T-helper 2 cell treated with Interferon-gamma antibody and Interleukin-4, amounts not matched to agents 5 μg/mL and 100 μg/mL, for 36 hours (primary cell): Measurements from ENCODE around the gene WDR47.

ENCODE experiments used
- DNase-seq: peaks from one replicate; pipeline ENCODE4 v3.0.0; 2021; ENCODE audit warnings: low spot score
- H3K27ac Mint-ChIP-seq: one replicate; pipeline ENCODE4 v1.8.0; 2021; ENCODE audit warnings: mild to moderate bottlenecking, mixed read lengths
- H3K27me3 Mint-ChIP-seq: one replicate; pipeline ENCODE4 v1.8.0; 2021; ENCODE audit warnings: low read depth, mixed read lengths
- H3K36me3 Mint-ChIP-seq: one replicate; pipeline ENCODE4 v1.8.0; 2021; ENCODE audit warnings: low read depth, mixed read lengths
- H3K4me1 Mint-ChIP-seq: one replicate; pipeline ENCODE4 v1.8.0; 2021; ENCODE audit warnings: low read depth, mixed read lengths
- H3K4me3 Mint-ChIP-seq: one replicate; pipeline ENCODE4 v1.8.0; 2022; ENCODE audit warnings: mild to moderate bottlenecking, moderate library complexity, mixed read lengths
- H3K9me3 Mint-ChIP-seq: one replicate; pipeline ENCODE4 v1.8.0; 2021; ENCODE audit warnings: mixed read lengths

Gene WDR47

GRCh38 chr1:109041621-109042468, at the start of gene WDR47:
Gene WDR47, minus strand, starts transcription at chr1:109042102. Its CDS starts 18,590 bp downstream, at chr1:109023512.
- Mint-ChIP-seq H3K4me3 (peak within 1 kb of the TSS; percentile 88), H3K27ac (peak within 1 kb of the TSS; percentile 92), H3K36me3 (no peaks in the 10 kb centered on the region), H3K4me1 (peaks cover 11% of the 10 kb centered on the region), H3K27me3 (peaks cover 5% of the 10 kb centered on the region), H3K9me3 (no peaks in the 10 kb centered on the region)
- peak; percentile 96 for DNase-seq

DNA sequence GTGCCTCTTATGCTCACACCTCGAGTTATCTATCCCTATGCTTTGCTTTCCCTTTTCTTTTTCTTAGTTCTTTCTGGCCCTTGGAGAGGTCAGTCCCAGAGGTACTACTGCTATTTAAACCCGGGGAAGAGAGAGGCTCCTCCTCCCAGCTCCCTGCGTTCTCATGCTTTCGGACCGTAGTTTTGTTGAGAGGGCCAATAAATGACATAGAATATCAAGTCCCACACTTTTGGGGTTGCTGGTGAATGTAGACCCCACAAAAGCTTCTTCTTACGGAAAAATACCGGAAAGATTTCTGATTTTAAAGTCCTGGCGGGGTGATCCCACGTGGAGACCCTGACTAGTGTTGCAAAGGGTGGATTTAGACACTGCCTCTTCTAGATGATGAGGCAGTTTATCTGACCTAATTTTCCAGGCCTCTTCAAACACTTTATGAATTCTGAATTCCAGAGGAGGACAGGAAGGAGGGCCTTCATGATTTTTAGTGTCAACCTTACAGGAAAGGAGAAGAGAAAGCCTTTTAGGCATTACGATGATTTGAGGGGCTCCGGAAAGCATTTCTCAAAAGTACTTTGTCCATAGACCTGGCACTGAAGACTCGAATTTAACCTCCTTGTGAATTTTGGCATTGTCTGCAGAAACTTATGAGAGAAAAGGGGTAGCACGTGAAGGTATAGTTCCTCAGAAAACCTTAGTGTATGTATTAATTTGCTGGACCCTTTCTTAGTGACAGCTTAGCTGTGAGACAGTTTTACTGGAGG, 49.4 kb upstream of the WDR47 start:
- Mint-ChIP-seq H3K4me1 (peaks cover 28% of the 10 kb centered on the region), H3K27ac (peak overlapping the region; percentile 97), H3K9me3 (no peaks in the 10 kb centered on the region), H3K4me3 (peak overlapping the region; percentile 92), H3K36me3 (peaks cover 24% of the 10 kb centered on the region), H3K27me3 (no peaks in the 10 kb centered on the region)
- peak; percentile 40 for DNase-seq

DNA sequence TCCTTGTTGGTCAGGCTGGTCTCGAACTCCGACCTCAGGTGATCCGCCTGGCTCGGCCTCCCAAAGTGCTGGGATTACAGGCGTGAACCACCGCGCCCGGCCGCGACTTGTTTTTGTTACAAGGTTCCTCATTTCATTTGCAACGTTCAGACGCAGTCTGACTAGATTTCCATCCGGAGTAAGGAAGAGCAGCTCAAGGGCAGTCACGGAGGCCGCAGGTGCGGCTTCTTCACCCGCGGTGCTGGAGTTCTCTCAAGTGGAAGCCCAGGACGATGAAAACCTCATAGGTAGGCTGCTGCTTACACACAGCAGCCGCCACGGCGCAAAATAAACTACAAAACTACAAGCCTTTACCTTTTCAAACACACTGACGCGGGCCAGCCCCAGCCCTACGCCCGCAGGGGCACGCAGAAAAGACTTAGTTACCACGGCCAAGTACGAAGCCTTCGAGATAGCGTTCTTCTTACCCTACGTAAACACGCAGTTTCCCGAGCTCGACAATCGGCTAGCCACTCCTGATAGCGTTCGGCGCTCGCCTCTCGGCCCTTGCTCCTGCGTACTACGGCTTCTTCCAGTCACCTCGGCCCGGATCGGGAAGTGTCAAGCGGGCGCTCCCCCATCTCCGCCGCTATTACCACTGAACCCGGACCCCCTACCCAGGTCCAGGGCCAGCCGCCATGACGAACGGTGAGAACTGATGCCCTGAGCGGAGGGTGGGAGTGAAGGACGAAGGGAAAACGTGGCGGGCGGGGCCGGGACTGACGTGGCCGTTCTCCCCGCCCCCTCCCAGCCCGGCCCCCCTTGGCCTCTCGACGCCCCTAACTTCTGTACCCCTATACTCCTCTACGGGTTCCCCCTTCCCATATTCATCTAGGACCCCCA, 48.5 kb upstream of the WDR47 start, which contains the start of gene TMEM167B:
TSS of gene TMEM167B (plus strand) at position 569 of the 882 bp plus-strand sequence. CDS start at position 678, 109 bp downstream.
- DNase-seq = peak; percentile 89
- Mint-ChIP-seq H3K4me3 (peak within 1 kb of the TSS; percentile 92), H3K27me3 (no peaks in the 10 kb centered on the region), H3K9me3 (no peaks in the 10 kb centered on the region), H3K4me1 (peaks cover 28% of the 10 kb centered on the region), H3K27ac (peak within 1 kb of the TSS; percentile 97), H3K36me3 (peaks cover 24% of the 10 kb centered on the region)

DNA sequence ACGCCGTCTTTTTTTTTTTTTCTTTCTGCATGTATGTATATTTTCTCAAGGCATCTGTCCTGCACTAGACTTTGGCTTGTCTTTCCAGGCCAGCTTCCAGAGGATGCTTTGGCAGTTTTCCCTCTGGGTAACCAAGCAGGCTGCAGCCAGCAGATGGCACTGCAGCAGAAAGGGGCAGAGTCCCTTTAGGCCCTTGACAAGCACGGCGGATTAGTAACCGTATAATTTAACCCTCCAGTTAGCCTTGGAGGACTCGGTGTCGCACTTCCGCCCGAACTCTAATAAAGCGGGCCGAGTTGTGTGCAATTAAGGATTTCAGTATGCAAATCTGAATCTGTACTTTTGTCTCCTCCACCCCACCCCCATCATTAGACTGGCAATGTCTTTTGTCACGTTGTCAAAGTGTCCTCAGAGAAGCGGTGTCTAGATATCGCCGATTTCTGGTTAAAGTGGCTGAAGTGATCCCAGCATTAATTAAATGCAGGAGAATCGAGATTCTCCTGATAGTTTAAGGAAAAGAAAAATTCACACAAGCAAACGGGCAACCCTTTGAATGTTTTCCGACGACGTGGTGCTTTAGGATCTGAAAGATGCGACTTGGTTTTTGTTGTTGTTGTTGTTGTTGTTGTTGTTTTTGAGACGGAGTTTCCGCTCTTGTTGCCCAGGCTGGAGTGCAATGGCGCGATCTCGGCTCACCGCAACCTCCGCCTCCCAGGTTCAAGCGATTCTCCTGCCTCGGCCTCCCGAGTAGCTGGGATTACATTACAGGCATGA, 47.5 kb upstream of the WDR47 start:
- H3K4me3 Mint-ChIP-seq = peak overlapping the region; percentile 92
- H3K27me3 Mint-ChIP-seq = no peaks in the 10 kb centered on the region
- peaks cover 28% of the 10 kb centered on the region for H3K4me1 Mint-ChIP-seq
- DNase-seq = peak; percentile 36
- peak overlapping the region; percentile 97 for H3K27ac Mint-ChIP-seq
- H3K9me3 Mint-ChIP-seq = no peaks in the 10 kb centered on the region
- H3K36me3 Mint-ChIP-seq = peaks cover 17% of the 10 kb centered on the region

- H3K4me1 Mint-ChIP-seq = peaks cover 7% of the 10 kb centered on the region
- no peaks in the 10 kb centered on the region for H3K36me3 Mint-ChIP-seq
- H3K27me3 Mint-ChIP-seq = no peaks in the 10 kb centered on the region
- H3K27ac Mint-ChIP-seq = no peak overlapping the region
- H3K4me3 Mint-ChIP-seq = no peak overlapping the region
- no peaks in the 10 kb centered on the region for H3K9me3 Mint-ChIP-seq
- DNase-seq = no peak
Observed at GRCh38 chr1:109084563-109085517, 42.9 kb upstream of the WDR47 start.

GRCh38 chr1:109083923-109084322, 42.0 kb upstream of the WDR47 start:
- Mint-ChIP-seq H3K36me3 (no peaks in the 10 kb centered on the region), H3K9me3 (no peaks in the 10 kb centered on the region), H3K27me3 (no peaks in the 10 kb centered on the region), H3K4me3 (no peak overlapping the region), H3K4me1 (peaks cover under 1% of the 10 kb centered on the region), H3K27ac (no peak overlapping the region)
- DNase-seq = no peak

DNA sequence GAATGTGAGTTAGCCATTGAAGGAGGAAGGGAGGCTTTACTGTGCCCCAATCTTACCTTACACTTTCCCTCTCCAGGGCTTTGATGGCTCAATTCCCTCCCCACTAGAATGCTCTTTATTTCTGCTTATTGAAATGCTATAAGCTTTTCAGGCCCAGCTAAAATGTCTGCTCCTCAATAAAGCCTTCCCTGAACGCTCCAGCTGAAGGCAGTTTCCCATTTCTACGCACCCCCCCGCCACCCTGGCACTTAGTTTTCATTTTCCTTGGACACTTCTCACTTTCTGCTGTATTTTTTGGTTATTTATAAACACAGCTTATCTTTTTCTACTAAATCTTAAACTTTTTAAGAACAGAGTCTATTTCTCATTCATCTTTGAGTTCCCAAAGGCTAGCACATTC, 41.6 kb upstream of the WDR47 start:
- DNase-seq = no peak
- H3K36me3 Mint-ChIP-seq = no peaks in the 10 kb centered on the region
- no peaks in the 10 kb centered on the region for H3K9me3 Mint-ChIP-seq
- no peaks in the 10 kb centered on the region for H3K27me3 Mint-ChIP-seq
- H3K4me3 Mint-ChIP-seq = no peak overlapping the region
- H3K27ac Mint-ChIP-seq = no peak overlapping the region
- H3K4me1 Mint-ChIP-seq = no peaks in the 10 kb centered on the region

GRCh38 chr1:109080441-109081082, 38.7 kb upstream of the WDR47 start:
- peaks cover 2% of the 10 kb centered on the region for H3K4me1 Mint-ChIP-seq
- H3K27me3 Mint-ChIP-seq = no peaks in the 10 kb centered on the region
- no peak overlapping the region for H3K27ac Mint-ChIP-seq
- H3K9me3 Mint-ChIP-seq = no peaks in the 10 kb centered on the region
- H3K36me3 Mint-ChIP-seq = peaks cover 2% of the 10 kb centered on the region
- DNase-seq = no peak
- no peak overlapping the region for H3K4me3 Mint-ChIP-seq

DNA sequence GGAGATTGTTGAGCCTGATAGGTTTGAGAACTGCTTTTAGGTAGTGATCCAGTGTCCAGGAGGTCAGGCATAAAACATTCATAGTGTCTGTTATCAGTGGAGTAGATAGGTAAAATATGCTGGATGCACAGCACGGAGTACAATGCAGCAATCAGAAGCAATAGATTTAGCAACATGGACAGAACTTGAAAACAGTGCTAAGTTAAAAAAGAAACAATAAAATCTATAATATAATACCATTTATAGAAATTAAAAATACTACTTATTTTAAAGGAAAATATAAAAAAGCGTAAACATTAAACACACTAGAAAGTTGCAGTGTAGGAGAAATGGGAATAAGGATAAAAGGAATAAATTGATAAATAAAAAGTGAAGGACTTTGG, 37.3 kb upstream of the WDR47 start:
- Mint-ChIP-seq H3K4me1 (peaks cover 7% of the 10 kb centered on the region), H3K9me3 (no peaks in the 10 kb centered on the region), H3K36me3 (peaks cover 4% of the 10 kb centered on the region), H3K4me3 (no peak overlapping the region), H3K27me3 (no peaks in the 10 kb centered on the region), H3K27ac (no peak overlapping the region)
- DNase-seq = no peak

- H3K9me3 Mint-ChIP-seq = no peaks in the 10 kb centered on the region
- H3K4me3 Mint-ChIP-seq = no peak overlapping the region
- peaks cover 8% of the 10 kb centered on the region for H3K36me3 Mint-ChIP-seq
- H3K27me3 Mint-ChIP-seq = no peaks in the 10 kb centered on the region
- H3K4me1 Mint-ChIP-seq = peaks cover 9% of the 10 kb centered on the region
- H3K27ac Mint-ChIP-seq = no peak overlapping the region
- no peak for DNase-seq
Observed at GRCh38 chr1:109078317-109078716, 36.4 kb upstream of the WDR47 start.

- peak; percentile 91 for DNase-seq
- H3K4me1 Mint-ChIP-seq = peaks cover 9% of the 10 kb centered on the region
- H3K27me3 Mint-ChIP-seq = no peaks in the 10 kb centered on the region
- peak within 1 kb of the TSS; percentile 99 for H3K4me3 Mint-ChIP-seq
- H3K36me3 Mint-ChIP-seq = peaks cover 10% of the 10 kb centered on the region
- no peaks in the 10 kb centered on the region for H3K9me3 Mint-ChIP-seq
- H3K27ac Mint-ChIP-seq = peak within 1 kb of the TSS; percentile 94
Observed at GRCh38 chr1:109075531-109076490, 33.9 kb upstream of the WDR47 start, which contains the start of gene TAF13. Gene TAF13, minus strand, starts transcription at chr1:109076003. Its CDS starts 56 bp downstream, at chr1:109075947.
